Right cardiac atrium (tissue), 5 donors: ENCODE results near the gene LRRC19. TPM values are rescaled to one million over a fixed set of nuclear protein-coding genes. Genes with fewer than 3 reads are reported as not detected.

ENCODE experiments used
- ATAC-seq, 2 donors: fragments of 200-7000 bp; cut with Tn5 transposase; one replicate each; pipeline versions ENCODE4 v1.8.0 to v1.9.1; 2020; ENCODE audit warnings: moderate library complexity in 2 of 2, mild to moderate bottlenecking in 1 of 2
- DNase-seq, 3 donors: peaks; one replicate each; pipeline ENCODE4 v3.0.0-alpha.2; 2020
- H3K27ac ChIP-seq: one replicate; pipeline ENCODE4 v1.5.1; 2013; ENCODE audit warnings: mild to moderate bottlenecking, low read length, control low read depth, moderate library complexity
- H3K27me3 ChIP-seq: one replicate; pipeline ENCODE4 v1.6.1; 2013; ENCODE audit not compliant: control insufficient read depth, insufficient read depth
- H3K4me1 ChIP-seq: one replicate; pipeline ENCODE4 v1.6.1; 2013; ENCODE audit warnings: low read length; ENCODE audit not compliant: control insufficient read depth, insufficient read depth
- H3K4me3 ChIP-seq: one replicate; pipeline ENCODE4 v1.5.1; 2013; ENCODE audit warnings: low read length, control low read depth
- H3K9me3 ChIP-seq: one replicate; pipeline ENCODE4 v1.6.1; 2013; ENCODE audit warnings: low read length; ENCODE audit not compliant: control insufficient read depth
- WGBS: extraction: QIAGEN DNeasy Blood & Tissue Kit; methylation state at CpG from one replicate; pipeline ENCODE4 v1.1.7; 2013; 5-methylcytosine and 5-hydroxymethylcytosine counted together
- intact Hi-C, 4 donors: fragments of 100-400 bp; cut with DNase I; formaldehyde crosslinking; loops; one replicate each; pipeline versions ENCODE4 v1.11.0 to v1.14.0; 2022 to 2023
- polyA plus RNA-seq: library from polyadenylated mRNA; stranded (reverse); fragments of 200-250 nt; gene quantifications from one replicate; pipeline ENCODE4 v1.2.3, GENCODE V29; 2013
- total RNA-seq, 4 donors: library from RNA; stranded (reverse); fragmentation: NEBNext Ultra II Directional; extraction: Animal tissue kit (Norgen Biotek cat#: 25700); gene quantifications; one replicate each; pipeline ENCODE4 v1.2.1, GENCODE V29; 2021
- donor health status: healthy with polysubstance abuse.
- donor health status: DM: no; HTN: yes; CAD: no.
- donor health status: DM: no; HTN: no; CAD: no.
- donor health status: DM: no; HTN: yes; CAD: no; lungs with severe emphysema.
- donor health status: DM: yes; HTN: yes; CAD: no.

LRRC19 gene
- total and polyA plus RNA-seq, 5 donors: not detected

GRCh38 chr9:26955921-26956859, 49.3 kb downstream of the LRRC19 start, which contains the start of gene IFT74:
Gene IFT74 (plus strand): TSS chr9:26956412. CDS start chr9:26961968, 5,556 bp downstream.
- peak within 1 kb of the TSS; percentile 81 for H3K4me3 ChIP-seq
- H3K9me3 ChIP-seq: no peaks in the 10 kb centered on the region
- H3K27ac ChIP-seq: peak within 1 kb of the TSS; percentile 97
- under 1% methylated on average over 53 of the region's 53 CpGs for WGBS
- intact Hi-C loops: no loop called here
- DNase-seq (peak; percentile 98 to 99 (median 99)), ATAC-seq (peak; percentile 100)
- H3K4me1 ChIP-seq: no peaks in the 10 kb centered on the region
- no peaks in the 10 kb centered on the region for H3K27me3 ChIP-seq

GRCh38 chr9:26955222-26955903, 50.1 kb downstream of the LRRC19 start:
- Histone ChIP-seq H3K4me1 (no peaks in the 10 kb centered on the region), H3K9me3 (no peaks in the 10 kb centered on the region), H3K27me3 (no peaks in the 10 kb centered on the region), H3K4me3 (peak overlapping the region; percentile 81), H3K27ac (peak overlapping the region; percentile 97)
- DNase-seq (no peak), ATAC-seq (peak; percentile 22 to 43)
- intact Hi-C loops: no loop called here
- 44% methylated on average over 4 of the region's 4 CpGs for WGBS

GRCh38 chr9:26954050-26954508, 51.4 kb downstream of the LRRC19 start:
- DNase-seq (no peak), ATAC-seq (no peak)
- Histone ChIP-seq H3K27ac (no peak overlapping the region), H3K27me3 (no peaks in the 10 kb centered on the region), H3K4me1 (no peaks in the 10 kb centered on the region), H3K4me3 (no peak overlapping the region), H3K9me3 (no peaks in the 10 kb centered on the region)
- 76% methylated on average over 3 of the region's 3 CpGs for WGBS
- intact Hi-C loops: no loop called here

GRCh38 chr9:26951794-26952193, 53.7 kb downstream of the LRRC19 start:
- 79% methylated on average over 3 of the region's 3 CpGs for WGBS
- H3K27ac ChIP-seq: no peak overlapping the region
- DNase-seq (no peak), ATAC-seq (no peak)
- intact Hi-C loops: no loop called here
- no peaks in the 10 kb centered on the region for H3K4me1 ChIP-seq
- no peak overlapping the region for H3K4me3 ChIP-seq
- H3K9me3 ChIP-seq: no peaks in the 10 kb centered on the region
- no peaks in the 10 kb centered on the region for H3K27me3 ChIP-seq

- intact Hi-C loops: no loop called here
- Histone ChIP-seq H3K4me1 (peaks cover 1% of the 10 kb centered on the region), H3K27me3 (no peaks in the 10 kb centered on the region), H3K9me3 (no peaks in the 10 kb centered on the region), H3K27ac (no peak overlapping the region), H3K4me3 (no peak overlapping the region)
- 92% methylated on average over 1 of the region's 1 CpG for WGBS
- ATAC-seq: no peak
- DNase-seq: no peak
These were observed 55.0 kb downstream of the LRRC19 start for GRCh38 chr9:26950521-26950920.

- H3K9me3 ChIP-seq: no peaks in the 10 kb centered on the region
- intact Hi-C loops: loop anchor here in 2 of 4 donors (5.0 to 10.0 kb wide), 2 partner anchors 55 to 57 kb away; partner anchors contain the start of gene CAAP1 (in 2 of the 2)
- WGBS: 71% methylated on average over 6 of the region's 6 CpGs
- no peak for DNase-seq
- no peak overlapping the region for H3K4me3 ChIP-seq
- H3K27me3 ChIP-seq: no peaks in the 10 kb centered on the region
- no peak overlapping the region for H3K27ac ChIP-seq
- peaks cover 3% of the 10 kb centered on the region for H3K4me1 ChIP-seq
- no peak for ATAC-seq
These were observed 55.8 kb downstream of the LRRC19 start for GRCh38 chr9:26949637-26950069.

- no peak for ATAC-seq
- no peak for DNase-seq
- intact Hi-C loops: loop anchor here in 2 of 4 donors (5.0 to 10.0 kb wide), 2 partner anchors 53 to 55 kb away; partner anchors contain the start of gene CAAP1 (in 2 of the 2)
- H3K27ac ChIP-seq: no peak overlapping the region
- under 1% methylated on average over 9 of the region's 9 CpGs for WGBS
- peaks cover 3% of the 10 kb centered on the region for H3K4me1 ChIP-seq
- H3K4me3 ChIP-seq: peak overlapping the region; percentile 63
- H3K9me3 ChIP-seq: no peaks in the 10 kb centered on the region
- no peaks in the 10 kb centered on the region for H3K27me3 ChIP-seq
These were observed 57.7 kb downstream of the LRRC19 start for GRCh38 chr9:26947736-26948135.

GRCh38 chr9:26946753-26947727, 58.4 kb downstream of the LRRC19 start, which contains the start of gene PLAA:
Gene PLAA (minus strand): TSS chr9:26947242. CDS start chr9:26947045, 197 bp downstream.
- DNase-seq (peak; percentile 91 to 95 (median 95)), ATAC-seq (peak; percentile 100)
- intact Hi-C loops: loop anchor here in 2 of 4 donors (5.0 to 10.0 kb wide), 2 partner anchors 52 to 55 kb away; partner anchors contain the start of gene CAAP1 (in 2 of the 2)
- H3K27me3 ChIP-seq: no peaks in the 10 kb centered on the region
- H3K4me1 ChIP-seq: peaks cover 3% of the 10 kb centered on the region
- H3K4me3 ChIP-seq: peak within 1 kb of the TSS; percentile 63
- under 1% methylated on average over 76 of the region's 76 CpGs for WGBS
- no peaks in the 10 kb centered on the region for H3K9me3 ChIP-seq
- H3K27ac ChIP-seq: peak within 1 kb of the TSS; percentile 96

GRCh38 chr9:26945591-26945990, 59.9 kb downstream of the LRRC19 start:
- H3K9me3 ChIP-seq: no peaks in the 10 kb centered on the region
- DNase-seq: no peak
- peak overlapping the region; percentile 63 for H3K4me3 ChIP-seq
- WGBS: 26% methylated on average over 2 of the region's 2 CpGs
- H3K4me1 ChIP-seq: peaks cover 3% of the 10 kb centered on the region
- no peak overlapping the region for H3K27ac ChIP-seq
- H3K27me3 ChIP-seq: no peaks in the 10 kb centered on the region
- no peak for ATAC-seq
- intact Hi-C loops: loop anchor here in 2 of 4 donors (5.0 to 10.0 kb wide), 2 partner anchors 51 to 53 kb away; partner anchors contain the start of gene CAAP1 (in 2 of the 2)
